Upper lobe of left lung (tissue), 6 donors: ENCODE data around the gene TBC1D23. TPM values are rescaled to one million over a fixed set of nuclear protein-coding genes. Genes with fewer than 3 reads are reported as not detected.

Experiments used
- ATAC-seq, 2 donors: fragments of 200-7000 bp; cut with Tn5 transposase; one replicate each; pipeline ENCODE4 v1.9.1; 2022; ENCODE audit warnings: mild to moderate bottlenecking in 2 of 2, moderate library complexity in 2 of 2; ENCODE audit not compliant: low FRiP score in 2 of 2
- DNase-seq, 2 donors: peaks; one replicate each; pipeline ENCODE4 v3.0.0-alpha.2; 2019 to 2020
- H3K27ac ChIP-seq, 4 donors: fragments of 200-600 bp; sonication (generic); one replicate each; pipeline ENCODE4 v1.5.1; 2016 to 2019
- H3K27me3 ChIP-seq, 4 donors: fragments of 200-600 bp; sonication (generic); one replicate each; pipeline ENCODE4 v1.5.1; 2017 to 2019
- H3K36me3 ChIP-seq, 4 donors: fragments of 200-600 bp; sonication (generic); one replicate each; pipeline ENCODE4 v1.5.1; 2016 to 2019
- H3K4me1 ChIP-seq, 4 donors: fragments of 200-600 bp; sonication (generic); one replicate each; pipeline ENCODE4 v1.5.1; 2018 to 2019
- H3K4me3 ChIP-seq, 4 donors: fragments of 200-600 bp; sonication (generic); one replicate each; pipeline ENCODE4 v1.5.1; 2017 to 2019; ENCODE audit warnings: mild to moderate bottlenecking in 2 of 4, moderate library complexity in 1 of 4
- H3K9me3 ChIP-seq, 4 donors: fragments of 200-600 bp; sonication (generic); one replicate each; pipeline ENCODE4 v1.5.1; 2018 to 2019
- CTCF ChIP-seq, 6 experiments: fragments of 450-650 bp in 4 of 6; fragments of 200-600 bp in 2 of 6; sonication (generic) in 2 of 6; IDR thresholded peaks; one replicate each; pipeline ENCODE4 v1.5.1; 2016 to 2019; ENCODE audit warnings: antibody characterized with exemption in 6 of 6
- EP300 ChIP-seq, 4 donors: sonication (generic); formaldehyde crosslinking; IDR thresholded peaks; one replicate each; pipeline ENCODE4 v1.5.1; 2017; ENCODE audit warnings: antibody characterized with exemption in 4 of 4, control low read depth in 2 of 4
- POLR2A ChIP-seq, 4 donors: fragments of 450-650 bp; IDR thresholded peaks; one replicate each; pipeline ENCODE4 v1.5.1; 2016 to 2017; ENCODE audit warnings: antibody characterized with exemption in 4 of 4, mild to moderate bottlenecking in 2 of 4
- POLR2AphosphoS5 ChIP-seq, 2 donors: sonication (generic); formaldehyde crosslinking; IDR thresholded peaks; one replicate each; pipeline ENCODE4 v1.5.1; 2017; ENCODE audit warnings: antibody characterized with exemption in 2 of 2
- WGBS, 2 donors: methylation state at CpG; one replicate each; pipeline ENCODE4 v1.1.5; 2017 to 2018; 5-methylcytosine and 5-hydroxymethylcytosine counted together
- total RNA-seq, 6 donors: library from RNA; depleted of rRNA in 4 of 6; stranded (reverse); fragments of >200 nt in 4 of 6; gene quantifications; one replicate each; pipeline versions ENCODE4 v1.1.0 to v1.2.1, GENCODE V29; 2016 to 2021
- donor health status: DM: no; HTN: no; CAD: no; lungs with moderate emphysema.
- donor health status: DM: no; HTN: yes; CAD: no; lungs with severe emphysema.

TBC1D23 gene
- total RNA-seq, 6 donors from 2014 or later: 13.4 to 42.7 (median 32.0) TPM

- Histone ChIP-seq H3K27ac (no peak overlapping the region), H3K9me3 (no peaks in the 10 kb centered on the region), H3K4me3 (no peak overlapping the region), H3K4me1 (no peaks in the 10 kb centered on the region), H3K27me3 (no peaks in the 10 kb centered on the region), H3K36me3 (peaks cover 0 to 74% (median 37%) of the 10 kb centered on the region in 4 donors)
- ATAC-seq: no peak
- 71 to 88% methylated on average over 2 of the region's 2 CpGs for WGBS, 2 donors
- TF ChIP-seq EP300 (IDR thresholded peaks at IDR 0.05): no peak
- no peak for TF ChIP-seq POLR2A (IDR thresholded peaks at IDR 0.05)
- TF ChIP-seq CTCF (IDR thresholded peaks at IDR 0.05): no peak
- no peak for TF ChIP-seq POLR2AphosphoS5 (IDR thresholded peaks at IDR 0.05)
- no peak for DNase-seq
Observed at GRCh38 chr3:100366424-100366823, 105.6 kb downstream of the TBC1D23 start.

DNA sequence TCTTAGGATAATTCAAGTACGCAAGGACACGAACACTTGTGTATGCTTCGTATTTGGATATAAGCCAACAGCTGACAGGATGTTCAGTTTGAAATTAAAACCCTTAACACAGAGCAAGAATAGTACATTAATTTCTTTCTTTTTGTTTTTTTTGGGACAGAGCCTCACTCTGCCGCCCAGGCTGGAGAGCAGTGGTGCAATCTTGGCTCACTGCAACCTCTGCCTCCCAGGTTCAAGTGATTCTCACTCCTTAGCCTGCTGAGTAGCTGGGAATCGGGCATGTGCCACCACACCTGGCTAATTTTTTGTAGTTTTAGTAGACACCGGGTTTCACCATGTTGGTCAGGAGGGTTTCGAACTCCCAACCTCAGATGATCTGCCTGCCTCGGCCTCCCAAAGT lies 107.6 kb downstream of the TBC1D23 start:
- Histone ChIP-seq H3K27ac (no peak overlapping the region), H3K36me3 (peaks cover 5 to 81% (median 39%) of the 10 kb centered on the region in 4 donors), H3K4me3 (no peak overlapping the region), H3K4me1 (no peaks in the 10 kb centered on the region), H3K27me3 (no peaks in the 10 kb centered on the region), H3K9me3 (no peaks in the 10 kb centered on the region)
- 67 to 89% methylated on average over 8 of the region's 8 CpGs for WGBS, 2 donors
- TF ChIP-seq POLR2A (IDR thresholded peaks at IDR 0.05): no peak
- no peak for DNase-seq
- ATAC-seq: no peak

DNA sequence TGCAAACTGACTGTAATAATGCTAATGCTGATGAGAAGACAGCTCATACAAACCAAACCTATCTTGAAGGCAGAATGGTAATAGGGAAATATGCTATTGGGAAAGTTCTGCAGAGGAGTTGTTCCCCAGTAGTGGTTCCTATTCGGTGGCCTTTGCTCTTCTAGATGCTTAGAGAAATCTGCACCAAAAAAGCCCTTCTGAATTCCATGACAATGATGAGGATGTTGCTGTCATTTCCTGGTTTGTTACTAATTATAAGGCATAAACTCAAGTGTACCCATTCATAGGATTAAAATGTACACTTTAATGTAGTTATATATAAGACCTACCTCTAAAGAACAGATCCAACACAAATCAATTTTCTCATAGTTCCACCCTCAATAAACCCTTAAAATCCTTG lies 110.0 kb downstream of the TBC1D23 start:
- no peak overlapping the region for H3K4me3 ChIP-seq
- TF ChIP-seq POLR2A (IDR thresholded peaks at IDR 0.05): no peak
- no peak for TF ChIP-seq CTCF (IDR thresholded peaks at IDR 0.05)
- no peak for TF ChIP-seq POLR2AphosphoS5 (IDR thresholded peaks at IDR 0.05)
- TF ChIP-seq EP300 (IDR thresholded peaks at IDR 0.05): no peak
- WGBS, 2 donors: 92 to 94% methylated on average over 1 of the region's 1 CpG
- H3K36me3 ChIP-seq: peaks cover 5 to 79% (median 35%) of the 10 kb centered on the region in 4 donors
- DNase-seq: no peak
- H3K9me3 ChIP-seq: no peaks in the 10 kb centered on the region
- no peaks in the 10 kb centered on the region for H3K4me1 ChIP-seq
- ATAC-seq: no peak
- H3K27ac ChIP-seq: no peak overlapping the region
- H3K27me3 ChIP-seq: no peaks in the 10 kb centered on the region

DNA sequence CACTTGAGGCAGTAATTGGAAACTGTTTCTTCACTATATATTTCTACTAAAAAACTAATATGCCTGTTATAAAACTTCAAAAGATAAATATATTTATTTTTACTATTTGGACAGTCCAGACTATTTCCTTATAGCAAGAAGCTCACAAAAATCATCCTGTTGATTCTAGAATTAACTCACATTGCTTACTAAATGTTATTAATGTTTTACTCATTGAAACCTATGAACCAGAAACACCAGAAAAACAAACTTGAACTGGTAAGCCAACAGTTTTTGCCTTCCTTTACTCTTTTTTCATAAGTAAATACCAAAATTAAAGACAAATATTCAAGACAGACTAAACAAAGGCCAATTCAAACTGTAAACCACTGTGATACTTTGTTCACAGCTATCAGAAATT lies 113.7 kb downstream of the TBC1D23 start:
- no peaks in the 10 kb centered on the region for H3K27me3 ChIP-seq
- no peak overlapping the region for H3K27ac ChIP-seq
- no peak for ATAC-seq
- TF ChIP-seq POLR2AphosphoS5 (IDR thresholded peaks at IDR 0.05) (no peak), CTCF (IDR thresholded peaks at IDR 0.05) (no peak), EP300 (IDR thresholded peaks at IDR 0.05) (no peak), POLR2A (IDR thresholded peaks at IDR 0.05) (no peak)
- peaks cover 15 to 77% (median 40%) of the 10 kb centered on the region in 4 donors for H3K36me3 ChIP-seq
- H3K4me3 ChIP-seq: no peak overlapping the region
- H3K9me3 ChIP-seq: no peaks in the 10 kb centered on the region
- DNase-seq: no peak
- no peaks in the 10 kb centered on the region for H3K4me1 ChIP-seq

Other genes with a start within 250 kb of the TBC1D23 start
- gene FILIP1L, start 146.5 kb upstream of the TBC1D23 start, total RNA-seq: 10 to 100 TPM; 19.4 to 38.2 (median 25.9) TPM
- gene NIT2, start 73.8 kb downstream of the TBC1D23 start, total RNA-seq: 10 to 100 TPM; 18.4 to 37.6 (median 26.7) TPM
- gene TOMM70, start 140.1 kb downstream of the TBC1D23 start, total RNA-seq: 10 to 100 TPM; 14.1 to 38.4 (median 30.2) TPM
- gene LNP1, start 140.5 kb downstream of the TBC1D23 start, total RNA-seq: 1 to 10 TPM; 1.4 to 5.2 (median 2.1) TPM
- gene TMEM45A, start 231.6 kb downstream of the TBC1D23 start, total RNA-seq: 10 to 100 TPM in 1 of 6 donors, 1 to 10 TPM in 5; 1.7 to 17.4 (median 5.0) TPM